ENCODE measurements around the gene HPSE2.

DNA sequence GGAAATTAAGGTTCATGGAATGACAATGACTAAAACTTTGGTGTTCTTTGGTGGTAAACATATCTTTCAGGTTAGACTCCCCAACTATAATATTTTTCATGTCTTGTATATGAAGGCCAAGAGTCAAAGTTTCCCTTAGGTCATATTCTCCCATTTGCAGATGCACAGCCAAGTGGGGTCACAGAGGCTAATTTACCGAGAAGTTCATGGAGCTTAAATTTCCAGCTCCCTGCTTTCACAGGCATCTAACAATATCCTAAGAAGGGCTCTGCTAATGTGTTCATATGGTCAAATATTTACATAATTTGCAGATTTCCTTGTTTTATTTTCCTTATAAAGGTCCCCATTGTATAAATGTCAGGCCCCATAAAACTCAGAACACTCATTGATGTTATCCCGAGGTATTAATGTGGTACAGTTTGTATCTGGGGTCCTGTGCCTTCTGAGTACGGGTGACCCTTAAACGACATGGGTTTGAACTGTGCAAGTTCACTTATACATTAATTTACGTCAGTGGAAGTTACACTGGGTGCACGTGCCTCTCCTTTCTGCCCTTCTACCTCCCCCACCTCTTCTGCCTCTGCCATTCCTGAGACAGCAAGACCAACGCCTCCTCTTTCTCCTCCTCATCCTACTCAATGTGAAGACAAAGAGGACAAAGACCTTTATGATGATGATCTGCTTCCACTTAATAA is 603.0 kb downstream of the HPSE2 start:
- TF ChIP-seq, protein P1, sequence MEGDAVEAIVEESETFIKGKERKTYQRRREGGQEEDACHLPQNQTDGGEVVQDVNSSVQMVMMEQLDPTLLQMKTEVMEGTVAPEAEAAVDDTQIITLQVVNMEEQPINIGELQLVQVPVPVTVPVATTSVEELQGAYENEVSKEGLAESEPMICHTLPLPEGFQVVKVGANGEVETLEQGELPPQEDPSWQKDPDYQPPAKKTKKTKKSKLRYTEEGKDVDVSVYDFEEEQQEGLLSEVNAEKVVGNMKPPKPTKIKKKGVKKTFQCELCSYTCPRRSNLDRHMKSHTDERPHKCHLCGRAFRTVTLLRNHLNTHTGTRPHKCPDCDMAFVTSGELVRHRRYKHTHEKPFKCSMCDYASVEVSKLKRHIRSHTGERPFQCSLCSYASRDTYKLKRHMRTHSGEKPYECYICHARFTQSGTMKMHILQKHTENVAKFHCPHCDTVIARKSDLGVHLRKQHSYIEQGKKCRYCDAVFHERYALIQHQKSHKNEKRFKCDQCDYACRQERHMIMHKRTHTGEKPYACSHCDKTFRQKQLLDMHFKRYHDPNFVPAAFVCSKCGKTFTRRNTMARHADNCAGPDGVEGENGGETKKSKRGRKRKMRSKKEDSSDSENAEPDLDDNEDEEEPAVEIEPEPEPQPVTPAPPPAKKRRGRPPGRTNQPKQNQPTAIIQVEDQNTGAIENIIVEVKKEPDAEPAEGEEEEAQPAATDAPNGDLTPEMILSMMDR (IDR thresholded peaks at IDR 0.05 in 2 of 3, conservative IDR thresholded peaks at IDR 0.05 in 1 of 3; ENCODE audit: borderline replicate concordance in 1 of 3, insufficient read depth in 1 of 3, low read depth in 2 of 3, low read length in 2 of 3): no peak
- no peak for TF ChIP-seq TCF7L2 (IDR thresholded peaks at IDR 0.05; ENCODE audit: borderline replicate concordance, extremely low read depth, insufficient read depth, insufficient read length)
- no peak for TF ChIP-seq RAD21 (IDR thresholded peaks at IDR 0.05; ENCODE audit: low read depth)
- no peak for TF ChIP-seq EZH2 (IDR thresholded peaks at IDR 0.05)
- TF ChIP-seq POLR2A (IDR thresholded peaks at IDR 0.05; ENCODE audit: borderline replicate concordance, extremely low read depth, insufficient read depth, insufficient read length): no peak
- no peak for TF ChIP-seq YY1 (IDR thresholded peaks at IDR 0.05; ENCODE audit: extremely low read depth, insufficient replicate concordance, low read depth, low read length)
- no peak for TF ChIP-seq SRF (IDR thresholded peaks at IDR 0.05; ENCODE audit: low read depth)
- TF ChIP-seq, protein P2, sequence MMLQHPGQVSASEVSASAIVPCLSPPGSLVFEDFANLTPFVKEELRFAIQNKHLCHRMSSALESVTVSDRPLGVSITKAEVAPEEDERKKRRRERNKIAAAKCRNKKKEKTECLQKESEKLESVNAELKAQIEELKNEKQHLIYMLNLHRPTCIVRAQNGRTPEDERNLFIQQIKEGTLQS (IDR thresholded peaks at IDR 0.05): no peak
- no peak for TF ChIP-seq CEBPB (IDR thresholded peaks at IDR 0.05; ENCODE audit: low read depth)
- TF ChIP-seq POLR2AphosphoS5 (IDR thresholded peaks at IDR 0.05; ENCODE audit: low read depth, low read length): no peak
- no peak for TF ChIP-seq ELF1 (IDR thresholded peaks at IDR 0.05; ENCODE audit: borderline replicate concordance, low read depth)
- TF ChIP-seq, protein P3, sequence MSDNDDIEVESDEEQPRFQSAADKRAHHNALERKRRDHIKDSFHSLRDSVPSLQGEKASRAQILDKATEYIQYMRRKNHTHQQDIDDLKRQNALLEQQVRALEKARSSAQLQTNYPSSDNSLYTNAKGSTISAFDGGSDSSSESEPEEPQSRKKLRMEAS (IDR thresholded peaks at IDR 0.05): no peak

All from HCT116 (cell line).